SK-N-SH treated with all-trans-retinoic acid at 6 μM for 48 hours (cell line): Measurements from ENCODE around the gene PDC.

Experiments
- ATAC-seq: fragments of 200-7000 bp; cut with Tn5 transposase; 3 replicates; pipeline ENCODE4 v1.9.1; 2020; ENCODE audit warnings: mild to moderate bottlenecking, moderate library complexity
- ARNTL ChIP-seq: fragments of 450-650 bp; formaldehyde crosslinking; IDR thresholded peaks from 2 replicates; pipeline ENCODE4 v1.5.0; 2020; ENCODE audit warnings: low read depth, mild to moderate bottlenecking, moderate library complexity, borderline replicate concordance
- BACH2 ChIP-seq: fragments of 250-450 bp; sonication (Bioruptor Pico); IDR thresholded peaks from 2 replicates; pipeline ENCODE4 v1.9.0; 2021; ENCODE audit warnings: mild to moderate bottlenecking, borderline replicate concordance
- CSDC2 ChIP-seq: fragments of 250-450 bp; sonication (Bioruptor Pico); IDR thresholded peaks from 2 replicates; pipeline ENCODE4 v1.5.0; 2020; ENCODE audit warnings: mild to moderate bottlenecking, moderate library complexity
- CSRNP3 ChIP-seq: fragments of 250-450 bp; sonication (Bioruptor Pico); IDR thresholded peaks from 2 replicates; pipeline ENCODE4 v1.5.1; 2021; ENCODE audit warnings: mild to moderate bottlenecking, moderate library complexity
- ESRRG ChIP-seq: fragments of 250-450 bp; sonication (Bioruptor Pico); IDR thresholded peaks from 2 replicates; pipeline ENCODE4 v1.6.1; 2021; ENCODE audit warnings: mild to moderate bottlenecking
- GLIS3 ChIP-seq: fragments of 250-450 bp; sonication (Bioruptor Pico); IDR thresholded peaks from 2 replicates; pipeline ENCODE4 v1.5.0; 2020; ENCODE audit warnings: mild to moderate bottlenecking, moderate library complexity
- ISL1 ChIP-seq: fragments of 250-450 bp; sonication (Bioruptor Pico); IDR thresholded peaks from 2 replicates; pipeline ENCODE4 v2.1.2; 2022; ENCODE audit warnings: mild to moderate bottlenecking, moderate library complexity
- OSR1 ChIP-seq: fragments of 250-450 bp; sonication (Bioruptor Pico); IDR thresholded peaks from 2 replicates; pipeline ENCODE4 v1.8.0; 2022; ENCODE audit warnings: moderate library complexity, mild to moderate bottlenecking, inconsistent platforms
- PATZ1 ChIP-seq: fragments of 250-450 bp; sonication (Bioruptor Pico); IDR thresholded peaks from 2 replicates; pipeline ENCODE4 v1.8.0; 2020; ENCODE audit warnings: mild to moderate bottlenecking, moderate library complexity, borderline replicate concordance
- POU6F1 ChIP-seq: fragments of 250-450 bp; sonication (Bioruptor Pico); IDR thresholded peaks from 2 replicates; pipeline ENCODE4 v1.8.0; 2021; ENCODE audit warnings: low read depth, mild to moderate bottlenecking, moderate library complexity, borderline replicate concordance
- SNAI2 ChIP-seq: fragments of 250-450 bp; sonication (Bioruptor Pico); IDR thresholded peaks from 2 replicates; pipeline ENCODE4 v1.5.0; 2020; ENCODE audit warnings: mild to moderate bottlenecking, moderate library complexity
- TCF4 ChIP-seq: fragments of 250-450 bp; sonication (Bioruptor Pico); IDR thresholded peaks from 2 replicates; pipeline ENCODE4 v1.8.0; 2021; ENCODE audit warnings: mild to moderate bottlenecking, moderate library complexity, borderline replicate concordance
- TOX ChIP-seq: fragments of 250-450 bp; sonication (Bioruptor Pico); IDR thresholded peaks from 2 replicates; pipeline ENCODE4 v1.8.0; 2021; ENCODE audit warnings: mild to moderate bottlenecking, moderate library complexity, borderline replicate concordance
- TSHZ2 ChIP-seq: fragments of 250-450 bp; sonication (Bioruptor Pico); IDR thresholded peaks from 2 replicates; pipeline ENCODE4 v1.5.0; 2020; ENCODE audit warnings: mild to moderate bottlenecking, moderate library complexity
- ZC3H10 ChIP-seq: fragments of 250-450 bp; sonication (Bioruptor Pico); IDR thresholded peaks from 2 replicates; pipeline ENCODE4 v1.5.1; 2021; ENCODE audit warnings: mild to moderate bottlenecking, moderate library complexity
- ZFP3 ChIP-seq: fragments of 250-450 bp; sonication (Bioruptor Pico); IDR thresholded peaks from 2 replicates; pipeline ENCODE4 v1.5.0; 2020; ENCODE audit warnings: mild to moderate bottlenecking, moderate library complexity
- ZFP30 ChIP-seq: fragments of 450-650 bp; formaldehyde crosslinking; IDR thresholded peaks from 2 replicates; pipeline ENCODE4 v1.5.0; 2022; ENCODE audit warnings: mild to moderate bottlenecking, moderate library complexity
- ZNF565 ChIP-seq: fragments of 450-650 bp; formaldehyde crosslinking; conservative IDR thresholded peaks from 2 replicates; pipeline ENCODE4 v1.5.0; 2020; ENCODE audit warnings: low read depth, mild to moderate bottlenecking, moderate library complexity
- ZNF70 ChIP-seq: fragments of 450-650 bp; formaldehyde crosslinking; IDR thresholded peaks from 2 replicates; pipeline ENCODE4 v1.5.0; 2020; ENCODE audit warnings: mild to moderate bottlenecking, moderate library complexity
- ZNF8 ChIP-seq: fragments of 450-650 bp; formaldehyde crosslinking; IDR thresholded peaks from 2 replicates; pipeline ENCODE4 v1.5.0; 2020; ENCODE audit warnings: mild to moderate bottlenecking, moderate library complexity

The PDC gene

GRCh38 chr1:186496171-186496851 lies 35.4 kb upstream of the PDC start:
- no peak for ATAC-seq
- TF ChIP-seq POU6F1 (CRISPR knock-in tag) (no peak), ARNTL (no peak), BACH2 (CRISPR knock-in tag) (no peak), ZNF70 (no peak), ZNF8 (CRISPR knock-in tag) (no peak), TCF4 (CRISPR knock-in tag) (no peak), GLIS3 (no peak), TOX (CRISPR knock-in tag) (no peak), SNAI2 (CRISPR knock-in tag) (no peak), ZFP3 (no peak), ISL1 (CRISPR knock-in tag) (no peak), OSR1 (CRISPR knock-in tag) (no peak)

GRCh38 chr1:186494832-186495271 lies 33.9 kb upstream of the PDC start:
- no peak for ATAC-seq
- TF ChIP-seq ZNF70: no peak
- no peak for TF ChIP-seq CSDC2 (CRISPR knock-in tag)
- TF ChIP-seq CSRNP3 (CRISPR knock-in tag): no peak
- no peak for TF ChIP-seq ZFP3
- no peak for TF ChIP-seq TSHZ2 (CRISPR knock-in tag)
- TF ChIP-seq ESRRG (CRISPR knock-in tag): no peak
- TF ChIP-seq, all 23 proteins: peak for 0

GRCh38 chr1:186492531-186493291 lies 31.8 kb upstream of the PDC start:
- TF ChIP-seq PATZ1 (CRISPR knock-in tag) (no peak), ZNF70 (no peak)
- no peak for ATAC-seq

GRCh38 chr1:186491336-186491735 lies 30.4 kb upstream of the PDC start:
- ATAC-seq: no peak
- TF ChIP-seq GLIS3 (no peak), ZFP3 (no peak), BACH2 (CRISPR knock-in tag) (no peak), ZNF565 (CRISPR knock-in tag) (no peak), POU6F1 (CRISPR knock-in tag) (no peak), CSRNP3 (CRISPR knock-in tag) (no peak), ZFP30 (CRISPR knock-in tag) (no peak), TSHZ2 (CRISPR knock-in tag) (no peak), ZC3H10 (CRISPR knock-in tag) (no peak)
